HUES64 (cell line): ENCODE results near the gene LRRTM1.

Source experiments
- H3K27ac ChIP-seq: 2 replicates; pipeline ENCODE4 v1.7.0; 2013; ENCODE audit warnings: low read depth, low read length, inconsistent platforms
- H3K27me3 ChIP-seq: 2 replicates; pipeline ENCODE4 v1.6.1; 2013; ENCODE audit warnings: mild to moderate bottlenecking, low read length; ENCODE audit not compliant: insufficient read depth
- H3K36me3 ChIP-seq: 2 replicates; pipeline ENCODE4 v1.6.1; 2013; ENCODE audit warnings: mild to moderate bottlenecking, low read length; ENCODE audit not compliant: insufficient read depth
- H3K4me1 ChIP-seq: 2 replicates; pipeline ENCODE4 v1.6.1; 2013; ENCODE audit warnings: mild to moderate bottlenecking, low read length, moderate library complexity; ENCODE audit not compliant: insufficient read depth
- H3K4me3 ChIP-seq: 2 replicates; pipeline ENCODE4 v1.5.1; 2013; ENCODE audit warnings: mild to moderate bottlenecking, low read length, moderate library complexity
- H3K9ac ChIP-seq: 2 replicates; pipeline ENCODE4 v1.6.1; 2013; ENCODE audit warnings: mild to moderate bottlenecking, low read depth, low read length
- H3K9me3 ChIP-seq: 2 replicates; pipeline ENCODE4 v1.6.1; 2013; ENCODE audit warnings: low read depth, low read length; ENCODE audit not compliant: insufficient read depth
- WGBS: fragments of 150-250, 120-280 bp; methylation state at CpG from one replicate; pipeline ENCODE4 v1.1.7; 2013; ENCODE audit warnings: missing lambda C conversion rate; 5-methylcytosine and 5-hydroxymethylcytosine counted together

Gene LRRTM1

GRCh38 chr2:80302314-80303005 lies 2.1 kb downstream of the LRRTM1 start:
- Histone ChIP-seq H3K27ac (no peak overlapping the region), H3K4me1 (peaks cover 51% of the 10 kb centered on the region), H3K4me3 (peak overlapping the region; percentile 70), H3K9ac (peak overlapping the region; percentile 43), H3K9me3 (no peaks in the 10 kb centered on the region), H3K36me3 (no peaks in the 10 kb centered on the region), H3K27me3 (peaks cover 65% of the 10 kb centered on the region)
- WGBS, result 92% methylated on average over 50 of the region's 50 CpGs

GRCh38 chr2:80302001-80302313 lies 2.6 kb downstream of the LRRTM1 start:
- H3K9me3 ChIP-seq, result no peaks in the 10 kb centered on the region
- no peak overlapping the region for H3K9ac ChIP-seq
- 91% methylated on average over 12 of the region's 12 CpGs for WGBS
- H3K4me1 ChIP-seq, result peaks cover 51% of the 10 kb centered on the region
- H3K36me3 ChIP-seq, result no peaks in the 10 kb centered on the region
- H3K4me3 ChIP-seq, result peak overlapping the region; percentile 70
- H3K27me3 ChIP-seq, result peaks cover 65% of the 10 kb centered on the region
- H3K27ac ChIP-seq, result no peak overlapping the region

- no peaks in the 10 kb centered on the region for H3K36me3 ChIP-seq
- H3K4me3 ChIP-seq, result peak overlapping the region; percentile 31
- H3K27me3 ChIP-seq, result peaks cover 57% of the 10 kb centered on the region
- peaks cover 48% of the 10 kb centered on the region for H3K4me1 ChIP-seq
- WGBS, result 35% methylated on average over 1 of the region's 1 CpG
- H3K9ac ChIP-seq, result 0 out of 2 replicates have a peak overlapping the region, but pooled peaks have one; percentile 3
- no peak overlapping the region; the same call in 1 of the 2 replicates for H3K27ac ChIP-seq
- no peaks in the 10 kb centered on the region for H3K9me3 ChIP-seq
Observed at GRCh38 chr2:80300954-80301353, 3.6 kb downstream of the LRRTM1 start.

GRCh38 chr2:80300346-80300745 lies 4.2 kb downstream of the LRRTM1 start:
- 75% methylated on average over 1 of the region's 1 CpG for WGBS
- no peaks in the 10 kb centered on the region for H3K36me3 ChIP-seq
- H3K9ac ChIP-seq, result no peak overlapping the region
- no peak overlapping the region for H3K27ac ChIP-seq
- H3K4me1 ChIP-seq, result peaks cover 48% of the 10 kb centered on the region
- H3K9me3 ChIP-seq, result no peaks in the 10 kb centered on the region
- peak overlapping the region; percentile 31 for H3K4me3 ChIP-seq
- H3K27me3 ChIP-seq, result peaks cover 51% of the 10 kb centered on the region

GRCh38 chr2:80299661-80300060 lies 4.9 kb downstream of the LRRTM1 start:
- no peaks in the 10 kb centered on the region for H3K36me3 ChIP-seq
- WGBS, result 69% methylated on average over 5 of the region's 5 CpGs
- no peaks in the 10 kb centered on the region for H3K9me3 ChIP-seq
- H3K27ac ChIP-seq, result no peak overlapping the region
- H3K4me3 ChIP-seq, result peak overlapping the region; percentile 31; the same call in 1 of the 2 replicates
- peaks cover 44% of the 10 kb centered on the region for H3K27me3 ChIP-seq
- no peak overlapping the region for H3K9ac ChIP-seq
- H3K4me1 ChIP-seq, result peaks cover 43% of the 10 kb centered on the region

GRCh38 chr2:80298954-80299353 lies 5.6 kb downstream of the LRRTM1 start:
- Histone ChIP-seq H3K27ac (no peak overlapping the region), H3K36me3 (no peaks in the 10 kb centered on the region), H3K9ac (no peak overlapping the region), H3K9me3 (no peaks in the 10 kb centered on the region), H3K4me1 (peaks cover 40% of the 10 kb centered on the region), H3K4me3 (no peak overlapping the region), H3K27me3 (peaks cover 37% of the 10 kb centered on the region)
- WGBS, result 23% methylated on average over 2 of the region's 3 CpGs

GRCh38 chr2:80293039-80293438 lies 11.5 kb downstream of the LRRTM1 start:
- Histone ChIP-seq H3K4me1 (peaks cover 2% of the 10 kb centered on the region; the same call in 1 of the 2 replicates), H3K27me3 (no peaks in the 10 kb centered on the region), H3K9ac (no peak overlapping the region), H3K36me3 (no peaks in the 10 kb centered on the region), H3K4me3 (no peak overlapping the region), H3K27ac (no peak overlapping the region), H3K9me3 (no peaks in the 10 kb centered on the region)

GRCh38 chr2:80292474-80292873 lies 12.1 kb downstream of the LRRTM1 start:
- no peaks in the 10 kb centered on the region for H3K9me3 ChIP-seq
- WGBS, result 95% methylated on average over 3 of the region's 3 CpGs
- no peaks in the 10 kb centered on the region for H3K36me3 ChIP-seq

GRCh38 chr2:80291656-80292055 lies 12.9 kb downstream of the LRRTM1 start:
- no peak overlapping the region for H3K27ac ChIP-seq
- no peaks in the 10 kb centered on the region for H3K36me3 ChIP-seq
- peaks cover 2% of the 10 kb centered on the region; the same call in 1 of the 2 replicates for H3K4me1 ChIP-seq
- WGBS, result 85% methylated on average over 1 of the region's 1 CpG
- H3K9ac ChIP-seq, result no peak overlapping the region
- no peaks in the 10 kb centered on the region for H3K9me3 ChIP-seq
- H3K27me3 ChIP-seq, result no peaks in the 10 kb centered on the region
- no peak overlapping the region for H3K4me3 ChIP-seq

More at GRCh38 chr2:80292474-80292873, 12.1 kb downstream of the LRRTM1 start:
- Histone ChIP-seq H3K4me1 (peaks cover 2% of the 10 kb centered on the region; the same call in 1 of the 2 replicates), H3K27ac (no peak overlapping the region), H3K4me3 (no peak overlapping the region), H3K27me3 (no peaks in the 10 kb centered on the region), H3K9ac (no peak overlapping the region)

GRCh38 chr2:80288576-80288975 lies 16.0 kb downstream of the LRRTM1 start:
- Histone ChIP-seq H3K9me3 (no peaks in the 10 kb centered on the region), H3K4me1 (peaks cover 2% of the 10 kb centered on the region; the same call in 1 of the 2 replicates), H3K27ac (no peak overlapping the region), H3K4me3 (no peak overlapping the region), H3K9ac (no peak overlapping the region), H3K27me3 (no peaks in the 10 kb centered on the region), H3K36me3 (no peaks in the 10 kb centered on the region)
- 89% methylated on average over 4 of the region's 5 CpGs for WGBS

GRCh38 chr2:80281049-80281448 lies 23.5 kb downstream of the LRRTM1 start:
- no peaks in the 10 kb centered on the region for H3K4me1 ChIP-seq
- no peak overlapping the region for H3K27ac ChIP-seq
- peaks cover 7% of the 10 kb centered on the region; the same call in 1 of the 2 replicates for H3K9me3 ChIP-seq
- H3K36me3 ChIP-seq, result no peaks in the 10 kb centered on the region
- no peak overlapping the region for H3K4me3 ChIP-seq
- no peak overlapping the region for H3K9ac ChIP-seq
- WGBS, result 90% methylated on average over 1 of the region's 1 CpG
- H3K27me3 ChIP-seq, result no peaks in the 10 kb centered on the region
